OCI-LY7 (cell line): ENCODE measurements around the gene MFAP2.

ENCODE experiments used
- CTCF ChIP-seq: fragments of 200-600 bp; sonication (generic); conservative IDR thresholded peaks from 2 replicates; pipeline ENCODE4 v1.5.1; 2014; ENCODE audit warnings: mild to moderate bottlenecking, antibody characterized with exemption, low read length, moderate library complexity, mixed read lengths
- EZH2phosphoT487 ChIP-seq: fragments of 200-600 bp; sonication (generic); IDR thresholded peaks from 2 replicates; pipeline ENCODE4 v1.6.1; 2018; ENCODE audit warnings: low read depth, borderline replicate concordance, mild to moderate bottlenecking, mixed run types, antibody characterized with exemption, low read length, moderate library complexity, mixed read lengths

- TF ChIP-seq CTCF (peak; percentile 72), EZH2phosphoT487 (no peak)
Observed at GRCh38 chr1:16986962-16987361, 6.5 kb upstream of the MFAP2 start.
